Measurements from ENCODE around the gene CTNNA3.

CTNNA3 gene

DNA sequence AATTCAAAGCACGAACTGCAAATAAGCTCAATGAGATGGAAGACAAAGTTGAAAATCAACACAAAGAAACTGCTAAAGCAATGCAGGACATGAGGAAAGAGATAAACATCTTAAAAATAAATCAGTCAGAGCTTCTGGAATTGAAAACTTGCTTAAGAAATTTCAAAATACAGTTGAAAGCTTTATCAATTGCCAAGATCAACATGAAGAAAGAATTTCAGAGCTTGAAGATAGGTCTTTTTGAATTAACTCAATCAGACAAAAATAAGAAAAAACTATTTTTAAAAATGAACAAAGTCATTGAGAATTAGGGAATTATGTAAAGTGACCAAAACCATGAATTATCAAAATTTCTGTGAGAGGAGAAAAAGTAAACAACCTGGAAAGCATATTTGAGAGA, 218.1 kb downstream of the CTNNA3 start:
- Histone ChIP-seq H3K9ac (ENCODE audit: low read length) (no peak overlapping the region), H2AFZ (ENCODE audit: low read depth, low read length, severe bottlenecking) (no peak overlapping the region), H3K36me3 (ENCODE audit: low read length) (no peaks in the 10 kb centered on the region), H3K4me2 (ENCODE audit: low read depth, low read length, poor library complexity, severe bottlenecking) (no peak overlapping the region), H4K20me1 (ENCODE audit: low read depth, low read length) (no peaks in the 10 kb centered on the region), H3F3A (ENCODE audit: insufficient read depth) (no peaks in the 10 kb centered on the region), H3K27me3 (ENCODE audit: low read length) (no peaks in the 10 kb centered on the region), H3K4me3 (ENCODE audit: insufficient read depth, low read length, poor library complexity, severe bottlenecking) (no peak overlapping the region), H3K79me2 (ENCODE audit: insufficient read depth, low read length) (no peaks in the 10 kb centered on the region), H3K9me3 (ENCODE audit: insufficient read depth, low read length) (no peaks in the 10 kb centered on the region), H3K27ac (ENCODE audit: low read depth, low read length) (no peak overlapping the region), H3K9me2 (replicated peaks; ENCODE audit: insufficient read depth, low read length) (no peaks in the 10 kb centered on the region)
- TF ChIP-seq EZH2phosphoT487 (conservative IDR thresholded peaks at IDR 0.05; ENCODE audit: low read length) = no peak
- TF ChIP-seq, protein P1, sequence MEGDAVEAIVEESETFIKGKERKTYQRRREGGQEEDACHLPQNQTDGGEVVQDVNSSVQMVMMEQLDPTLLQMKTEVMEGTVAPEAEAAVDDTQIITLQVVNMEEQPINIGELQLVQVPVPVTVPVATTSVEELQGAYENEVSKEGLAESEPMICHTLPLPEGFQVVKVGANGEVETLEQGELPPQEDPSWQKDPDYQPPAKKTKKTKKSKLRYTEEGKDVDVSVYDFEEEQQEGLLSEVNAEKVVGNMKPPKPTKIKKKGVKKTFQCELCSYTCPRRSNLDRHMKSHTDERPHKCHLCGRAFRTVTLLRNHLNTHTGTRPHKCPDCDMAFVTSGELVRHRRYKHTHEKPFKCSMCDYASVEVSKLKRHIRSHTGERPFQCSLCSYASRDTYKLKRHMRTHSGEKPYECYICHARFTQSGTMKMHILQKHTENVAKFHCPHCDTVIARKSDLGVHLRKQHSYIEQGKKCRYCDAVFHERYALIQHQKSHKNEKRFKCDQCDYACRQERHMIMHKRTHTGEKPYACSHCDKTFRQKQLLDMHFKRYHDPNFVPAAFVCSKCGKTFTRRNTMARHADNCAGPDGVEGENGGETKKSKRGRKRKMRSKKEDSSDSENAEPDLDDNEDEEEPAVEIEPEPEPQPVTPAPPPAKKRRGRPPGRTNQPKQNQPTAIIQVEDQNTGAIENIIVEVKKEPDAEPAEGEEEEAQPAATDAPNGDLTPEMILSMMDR (IDR thresholded peaks at IDR 0.05; ENCODE audit: insufficient read depth, low read length, poor library complexity, severe bottlenecking) = no peak

DNA sequence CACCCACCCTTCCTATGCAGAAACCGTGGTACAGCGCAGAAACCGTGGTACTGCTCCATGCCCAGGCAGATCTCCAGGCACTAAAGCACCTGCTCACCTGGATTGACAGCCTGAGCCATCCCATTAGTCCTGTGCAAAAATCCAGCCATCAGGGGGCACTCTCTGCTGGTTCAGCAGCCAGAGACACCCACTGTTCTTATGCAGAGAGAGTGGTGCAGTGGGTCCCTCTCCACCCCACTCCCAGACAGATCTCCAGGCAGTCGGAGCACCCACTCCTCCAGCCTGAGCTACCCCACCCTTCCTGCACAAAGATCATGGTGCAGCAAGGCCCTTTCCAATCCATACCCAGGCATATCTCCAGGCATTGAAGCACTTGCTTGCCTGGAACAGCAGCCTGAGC, 219.8 kb downstream of the CTNNA3 start:
- H3F3A ChIP-seq (ENCODE audit: insufficient read depth) = no peaks in the 10 kb centered on the region
- H3K4me3 ChIP-seq (ENCODE audit: insufficient read depth, low read length, poor library complexity, severe bottlenecking) = no peak overlapping the region
- no peak overlapping the region for H2AFZ ChIP-seq (ENCODE audit: low read depth, low read length, severe bottlenecking)
- H4K20me1 ChIP-seq (ENCODE audit: low read depth, low read length) = no peaks in the 10 kb centered on the region
- TF ChIP-seq EZH2phosphoT487 (conservative IDR thresholded peaks at IDR 0.05; ENCODE audit: low read length) = no peak
- TF ChIP-seq, protein P1 (IDR thresholded peaks at IDR 0.05; ENCODE audit: insufficient read depth, low read length, poor library complexity, severe bottlenecking) = no peak
- H3K79me2 ChIP-seq (ENCODE audit: insufficient read depth, low read length) = no peaks in the 10 kb centered on the region
- no peaks in the 10 kb centered on the region for H3K9me3 ChIP-seq (ENCODE audit: insufficient read depth, low read length)
- no peaks in the 10 kb centered on the region for H3K36me3 ChIP-seq (ENCODE audit: low read length)
- H3K4me2 ChIP-seq (ENCODE audit: low read depth, low read length, poor library complexity, severe bottlenecking) = no peak overlapping the region
- H3K27ac ChIP-seq (ENCODE audit: low read depth, low read length) = no peak overlapping the region
- H3K27me3 ChIP-seq (ENCODE audit: low read length) = no peaks in the 10 kb centered on the region
- no peaks in the 10 kb centered on the region for H3K9me2 ChIP-seq (replicated peaks; ENCODE audit: insufficient read depth, low read length)
- no peak overlapping the region for H3K9ac ChIP-seq (ENCODE audit: low read length)

DNA sequence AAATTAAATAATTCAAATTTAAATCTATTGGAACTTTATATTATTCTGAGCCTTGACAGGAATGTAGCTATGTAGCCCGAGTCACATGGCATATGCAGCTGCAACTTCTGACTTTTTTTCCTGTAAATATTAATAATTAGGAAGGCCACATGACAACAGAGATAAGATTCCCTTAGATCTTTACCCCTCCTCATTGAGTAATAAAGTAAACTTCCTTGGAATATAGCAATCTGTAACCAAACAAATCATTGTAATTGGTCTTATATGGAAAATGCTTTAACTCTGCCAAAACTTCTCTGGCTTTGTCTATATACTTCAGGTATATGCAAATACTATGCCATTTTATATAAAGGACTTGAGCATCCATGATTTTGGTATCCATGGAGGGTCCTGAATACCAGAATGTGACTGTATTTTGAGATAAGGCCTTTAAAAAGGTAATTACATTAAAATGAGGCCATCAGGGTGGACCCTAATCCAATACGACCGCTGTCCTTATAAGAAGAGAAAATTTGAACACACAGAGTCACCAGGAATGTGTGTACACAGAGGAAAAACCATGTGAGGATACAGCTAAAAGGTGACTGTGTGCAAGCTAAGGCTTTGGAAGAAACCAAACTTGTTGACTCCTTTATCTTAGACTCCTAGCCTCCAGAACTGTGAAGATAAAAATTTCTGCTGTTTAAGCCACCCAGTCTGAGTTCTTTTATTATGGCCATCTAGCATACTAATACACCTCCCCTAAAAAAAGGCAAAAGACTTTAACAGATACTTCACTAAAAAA, 222.0 kb downstream of the CTNNA3 start:
- TF ChIP-seq EZH2phosphoT487 (conservative IDR thresholded peaks at IDR 0.05; ENCODE audit: low read length) = no peak
- TF ChIP-seq, protein P1 (IDR thresholded peaks at IDR 0.05; ENCODE audit: insufficient read depth, low read length, poor library complexity, severe bottlenecking) = no peak
- Histone ChIP-seq H3K9me3 (ENCODE audit: insufficient read depth, low read length) (no peaks in the 10 kb centered on the region), H3K4me3 (ENCODE audit: insufficient read depth, low read length, poor library complexity, severe bottlenecking) (no peak overlapping the region), H3K9ac (ENCODE audit: low read length) (no peak overlapping the region), H3K79me2 (ENCODE audit: insufficient read depth, low read length) (no peaks in the 10 kb centered on the region), H3K27ac (ENCODE audit: low read depth, low read length) (no peak overlapping the region), H4K20me1 (ENCODE audit: low read depth, low read length) (no peaks in the 10 kb centered on the region), H3K9me2 (replicated peaks; ENCODE audit: insufficient read depth, low read length) (no peaks in the 10 kb centered on the region), H3K27me3 (ENCODE audit: low read length) (no peaks in the 10 kb centered on the region), H3K4me2 (ENCODE audit: low read depth, low read length, poor library complexity, severe bottlenecking) (no peak overlapping the region), H3F3A (ENCODE audit: insufficient read depth) (no peaks in the 10 kb centered on the region), H2AFZ (ENCODE audit: low read depth, low read length, severe bottlenecking) (no peak overlapping the region), H3K36me3 (ENCODE audit: low read length) (no peaks in the 10 kb centered on the region)
